Fibroblast of skin of abdomen (primary cell): ENCODE data around the gene DYDC2. TPM values are rescaled to one million over a fixed set of nuclear protein-coding genes. Genes with fewer than 3 reads are reported as not detected.
A peak's percentile ranks its signal among the peaks of the same experiment; 100 is the strongest.
"Not testable (repeated sequence)": the region's sequence is repeated elsewhere in the genome, so short reads cannot be mapped to it uniquely, and the experiment has no call there.

Experiments used
- DNase-seq: peaks from one replicate; pipeline ENCODE4 v3.0.0-alpha.2; 2013
- polyA plus RNA-seq, 2 experiments: library from polyadenylated mRNA; unstranded; fragments of 120-200 nt; gene quantifications; one replicate each; pipeline ENCODE4 v1.2.1, GENCODE V29; 2013; ENCODE audit not compliant: insufficient read length in 2 of 2

Gene DYDC2, protein sequence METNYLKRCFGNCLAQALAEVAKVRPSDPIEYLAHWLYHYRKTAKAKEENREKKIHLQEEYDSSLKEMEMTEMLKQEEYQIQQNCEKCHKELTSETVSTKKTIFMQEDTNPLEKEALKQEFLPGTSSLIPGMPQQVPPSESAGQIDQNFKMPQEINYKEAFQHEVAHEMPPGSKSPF
- not detected for polyA plus RNA-seq (2013, experiment 1 of 2; ENCODE audit: insufficient read length)
- not detected for polyA plus RNA-seq (2013, experiment 2 of 2; ENCODE audit: insufficient read length)

DNA sequence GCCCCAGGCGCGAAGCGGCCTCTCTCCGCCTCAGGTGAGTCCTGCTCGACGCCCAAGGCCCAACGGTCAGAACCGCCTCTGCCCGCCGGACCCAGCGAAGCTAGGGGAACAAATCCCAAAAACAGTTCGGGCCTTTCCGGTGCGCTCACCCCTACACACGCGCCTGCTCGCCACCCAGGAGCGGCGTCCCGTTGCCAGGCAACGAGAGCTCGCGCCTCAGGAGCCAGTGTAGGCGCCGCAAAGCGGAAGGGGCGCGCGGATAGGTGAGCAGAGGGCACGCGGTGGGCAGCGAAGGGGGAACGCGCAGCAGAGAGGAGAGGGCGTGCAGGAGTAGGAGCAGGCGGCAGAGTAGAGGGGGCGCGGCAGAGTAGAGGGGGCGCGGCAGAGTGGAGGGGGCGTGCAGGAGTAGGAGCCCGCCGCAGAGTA lies at the start of gene DYDC2, which contains the start of gene DYDC1:
Gene DYDC2 (plus strand): TSS at position 219 of the 426 bp plus-strand sequence. CDS start 5,663 bp downstream, outside the sequence.
Gene DYDC1 (minus strand): TSS at position 193 of the 426 bp plus-strand sequence. CDS start 4,154 bp downstream, outside the sequence.
- peak; percentile 28 for DNase-seq

DNA sequence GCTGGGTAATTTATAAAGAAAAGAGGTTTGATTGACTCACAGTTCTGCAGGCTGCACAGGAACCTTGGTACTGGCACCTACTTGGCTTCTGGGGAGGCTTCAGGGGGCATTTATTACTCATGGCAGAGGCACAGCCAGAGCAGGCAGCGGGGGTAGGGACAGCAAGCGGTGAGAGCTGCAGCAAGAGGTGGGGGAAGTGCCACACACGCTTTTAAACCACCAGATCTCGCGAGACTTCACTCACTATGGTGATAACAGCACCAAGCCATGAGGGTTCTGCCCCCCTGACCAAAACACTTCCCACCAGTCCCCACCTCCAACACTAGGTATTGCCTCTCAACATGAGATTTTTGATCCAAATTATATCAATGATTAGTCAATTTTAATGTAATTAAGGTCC lies 43.1 kb upstream of the DYDC2 start:
- no peak for DNase-seq

DNA sequence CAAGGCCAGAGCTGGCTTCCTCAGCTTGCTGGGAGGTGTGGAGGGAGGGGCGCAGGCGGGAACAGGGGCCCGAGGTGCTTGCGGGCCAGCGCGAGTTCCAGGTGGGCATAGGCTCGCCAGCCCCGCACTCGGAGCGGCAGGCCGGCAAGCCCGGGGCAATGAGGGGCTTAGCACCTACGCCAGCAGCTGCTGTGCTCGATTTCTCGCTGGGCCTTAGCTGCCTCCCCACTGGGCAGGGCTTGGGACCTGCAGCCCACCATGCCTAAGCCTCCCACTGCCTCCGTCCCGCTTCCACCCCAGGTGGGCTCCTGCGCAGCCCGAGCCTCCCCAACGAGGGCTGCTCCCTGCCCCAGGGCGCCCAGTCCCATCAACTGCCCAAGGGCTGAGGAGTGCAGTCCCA lies 41.2 kb upstream of the DYDC2 start:
- no peak for DNase-seq

DNA sequence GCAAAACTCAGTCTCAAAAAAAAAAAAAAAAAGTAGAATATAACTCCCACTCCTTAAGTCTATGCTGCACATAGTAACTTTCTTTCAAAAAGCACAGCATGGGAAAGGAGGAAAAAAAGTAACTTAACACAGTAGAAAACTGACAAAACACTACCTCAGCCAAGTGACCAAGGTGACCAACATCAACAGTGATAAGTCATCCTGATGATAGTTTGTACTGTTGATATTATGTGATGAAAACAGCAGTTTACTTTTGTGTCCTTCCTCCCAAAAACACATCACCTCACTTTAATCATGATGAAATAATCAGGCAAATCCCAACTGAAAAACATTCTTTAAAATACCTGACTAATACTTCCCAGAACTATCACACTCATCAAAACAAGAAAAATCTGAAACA lies 37.8 kb upstream of the DYDC2 start:
- DNase-seq, result no peak

DNA sequence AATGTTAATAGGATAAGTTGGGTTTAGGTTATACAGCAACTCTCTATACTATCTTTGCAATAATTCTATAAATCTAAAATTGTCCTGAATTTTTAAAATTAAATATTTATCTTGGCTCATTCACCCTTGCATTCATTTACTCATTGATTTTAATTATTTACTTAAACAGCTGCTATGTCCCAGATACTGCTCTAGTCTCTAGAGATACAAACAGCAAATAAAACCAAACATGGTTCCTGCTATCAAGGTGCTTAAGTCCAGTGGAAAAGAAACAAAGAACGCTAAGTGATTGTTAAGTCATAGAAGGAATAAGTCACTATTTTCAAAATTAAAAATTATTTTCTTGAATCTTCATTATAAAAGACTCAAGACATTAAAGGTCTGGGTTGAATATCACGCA lies 37.3 kb upstream of the DYDC2 start:
- DNase-seq, result no peak

DNA sequence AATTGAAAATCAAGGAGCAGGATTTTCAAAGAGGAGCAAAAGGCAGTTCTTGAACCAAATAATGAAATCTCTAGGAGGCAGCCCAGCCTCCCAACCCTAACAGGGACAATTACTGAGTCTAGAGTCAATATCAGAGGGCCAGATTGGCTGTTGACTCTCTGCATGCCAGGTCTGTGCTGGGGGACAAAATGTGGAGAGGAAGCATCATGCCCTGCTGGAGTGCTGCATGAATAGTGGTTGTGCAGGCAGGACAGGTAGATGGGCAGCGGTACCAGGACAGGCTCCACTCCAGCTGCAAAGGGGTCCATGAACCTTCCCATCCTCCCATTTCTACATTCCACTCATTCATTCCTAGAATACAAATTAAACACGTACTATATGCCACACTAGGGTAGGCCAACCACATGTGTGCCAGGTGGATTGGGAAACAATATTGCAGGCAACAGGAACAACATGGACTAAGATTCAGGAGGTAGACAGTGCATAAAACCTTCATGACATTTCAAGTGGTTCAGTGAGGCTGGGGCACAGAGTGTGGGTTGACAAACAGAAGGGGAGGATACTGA lies 36.8 kb upstream of the DYDC2 start:
- DNase-seq, result no peak

DNA sequence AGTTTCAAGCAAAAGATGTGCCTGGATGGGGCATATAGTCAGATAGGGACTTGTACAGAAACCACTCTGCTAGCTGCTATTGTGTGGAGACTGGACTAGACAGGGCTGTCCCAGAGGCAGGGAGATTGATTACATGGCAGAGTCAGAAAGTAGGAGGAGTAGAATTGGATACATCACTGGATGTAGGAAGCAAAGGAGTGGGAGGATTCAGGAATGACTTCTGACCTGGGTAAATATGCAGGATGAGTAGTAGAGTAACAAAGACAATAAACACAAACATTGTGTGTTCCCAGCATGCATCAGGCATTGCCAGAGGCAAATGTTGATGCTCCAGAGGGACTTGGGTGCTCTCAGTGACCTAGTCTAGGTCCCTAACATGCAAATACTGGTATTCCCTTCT lies 36.2 kb upstream of the DYDC2 start:
- DNase-seq, result no peak

DNA sequence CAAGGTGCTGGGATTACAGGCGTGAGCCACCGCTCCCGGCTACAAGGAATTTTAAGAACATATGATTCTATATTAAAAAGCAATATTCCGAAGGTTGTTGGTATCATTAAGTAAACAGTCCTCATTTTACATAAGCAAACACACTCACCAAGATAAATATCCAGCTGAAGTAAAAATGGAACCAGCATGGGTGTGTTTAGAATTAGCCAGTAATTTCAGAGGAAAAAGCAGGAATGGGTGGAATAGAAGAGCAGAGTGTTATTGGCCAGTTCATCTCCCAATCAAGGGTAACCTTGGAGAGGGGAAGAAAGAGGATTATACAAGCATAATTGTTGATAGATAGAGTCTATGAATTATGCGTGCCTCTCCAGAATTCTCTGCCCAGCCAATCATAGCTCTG lies 35.4 kb upstream of the DYDC2 start:
- DNase-seq, result no peak

DNA sequence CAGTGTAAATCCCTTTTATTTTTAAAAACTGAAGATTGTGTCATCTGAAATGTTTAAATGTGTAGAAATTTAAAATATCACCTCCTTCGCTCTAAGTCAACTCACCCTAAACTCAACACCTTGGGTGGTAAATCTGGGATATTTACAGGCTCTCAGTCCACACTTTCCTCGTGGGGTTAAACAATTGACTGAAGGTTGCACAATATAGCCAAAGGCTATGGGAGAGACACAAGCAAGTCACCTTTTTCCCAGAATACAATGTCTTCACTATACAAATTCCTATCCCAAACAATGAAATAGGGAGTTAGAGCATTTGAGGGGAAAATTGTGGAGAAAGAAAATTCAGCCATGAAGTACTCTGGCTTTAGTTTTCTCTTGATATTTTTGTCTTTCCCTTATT lies 34.4 kb upstream of the DYDC2 start:
- DNase-seq, result no peak

DNA sequence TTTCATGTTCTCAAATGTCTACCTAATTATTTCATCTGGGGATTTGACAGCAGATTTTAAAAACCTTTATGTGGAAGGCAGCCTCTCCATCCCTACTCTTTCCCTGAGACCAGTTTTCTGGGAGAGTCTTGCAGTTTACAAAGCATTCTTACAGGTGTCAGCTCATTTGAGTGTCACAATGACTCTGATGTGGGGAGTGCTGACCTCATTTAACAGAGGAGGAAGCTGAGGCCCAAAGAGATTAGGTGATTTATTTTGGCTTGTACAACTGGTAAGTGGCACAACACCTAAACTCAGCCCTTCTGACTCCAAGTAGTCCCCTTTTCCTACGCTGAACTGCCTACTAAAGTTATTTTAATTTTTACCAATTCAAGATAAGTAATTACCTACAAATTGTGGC lies 33.9 kb upstream of the DYDC2 start:
- no peak for DNase-seq

DNA sequence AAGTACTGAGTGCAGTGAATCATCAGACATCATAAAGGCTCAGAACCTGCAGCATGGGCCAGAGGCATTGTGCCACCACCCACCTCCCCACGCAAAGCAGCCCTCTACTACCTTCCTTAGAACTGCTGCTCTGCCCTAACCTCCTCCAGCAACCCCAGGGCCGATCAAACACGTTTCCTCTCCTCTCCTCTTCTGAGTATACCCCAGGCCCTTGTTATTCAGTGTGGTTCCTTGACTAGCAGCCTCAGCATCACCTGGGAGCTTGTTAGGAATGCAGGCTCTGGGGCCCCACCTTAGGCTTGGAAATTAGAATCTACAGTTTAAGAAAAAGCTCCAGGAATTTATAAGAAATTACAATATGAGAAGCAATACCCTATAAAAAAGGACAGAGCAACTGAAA lies 33.3 kb upstream of the DYDC2 start:
- DNase-seq, result no peak

DNA sequence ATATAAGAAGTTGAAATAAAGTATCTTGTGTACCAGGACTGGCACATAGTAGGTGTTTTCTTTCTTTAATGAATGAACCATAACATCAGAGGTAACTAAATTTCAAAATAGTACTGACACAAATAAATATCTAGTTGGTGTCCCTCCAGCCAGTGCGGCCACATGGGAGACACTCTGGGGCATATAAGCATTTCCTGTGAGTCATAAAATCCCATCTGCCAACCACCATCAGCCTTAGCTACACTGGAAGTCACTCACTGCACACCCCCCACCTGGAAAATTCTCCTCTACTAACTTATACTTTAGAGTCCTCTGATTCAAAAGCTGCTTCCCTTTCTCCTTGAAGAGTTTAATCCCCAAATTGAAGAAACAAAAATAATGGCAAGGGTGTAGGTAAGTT lies 32.5 kb upstream of the DYDC2 start:
- peak; percentile 55 for DNase-seq

DNA sequence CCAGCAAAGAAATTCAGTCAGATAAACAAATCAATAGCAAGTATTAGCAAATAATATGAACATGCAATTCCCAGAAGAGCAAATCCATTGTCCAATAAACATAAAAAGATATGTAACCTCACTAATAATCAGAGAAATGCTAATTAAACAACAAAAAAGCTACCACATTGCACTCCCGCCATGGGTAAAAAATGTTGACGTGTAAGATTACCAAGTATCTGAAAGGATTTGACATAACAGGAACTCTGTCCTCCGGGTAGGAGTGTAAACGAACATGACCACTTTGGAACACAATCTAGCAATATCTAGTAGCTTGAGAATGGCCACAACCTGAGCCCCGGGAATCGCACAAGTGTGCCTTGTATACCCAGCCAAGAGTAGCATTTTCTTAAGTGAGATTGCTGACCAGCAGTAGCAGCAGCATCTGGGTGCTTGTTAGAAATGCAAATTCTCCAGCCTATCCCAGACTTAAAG lies 31.7 kb upstream of the DYDC2 start:
- no peak for DNase-seq

DNA sequence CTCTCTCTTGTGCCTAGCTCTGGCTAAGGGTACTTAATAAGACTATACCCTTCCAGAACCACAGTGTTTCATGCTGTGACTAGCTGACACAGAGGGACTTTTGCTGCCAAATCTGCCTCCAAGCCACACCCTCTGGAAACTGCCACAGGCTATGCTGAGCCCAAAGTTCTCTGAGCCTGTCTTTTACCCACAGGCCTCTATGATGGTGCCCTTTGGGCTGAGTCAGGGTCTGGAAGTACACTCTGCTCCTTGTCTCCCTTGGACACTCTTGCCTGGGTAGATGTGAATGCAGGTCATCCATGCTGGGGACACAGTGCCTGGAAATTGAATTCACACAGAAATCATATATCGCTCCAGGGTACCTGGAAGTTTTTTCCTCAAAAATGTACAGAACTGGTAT lies 22.6 kb upstream of the DYDC2 start:
- DNase-seq, result no peak

DNA sequence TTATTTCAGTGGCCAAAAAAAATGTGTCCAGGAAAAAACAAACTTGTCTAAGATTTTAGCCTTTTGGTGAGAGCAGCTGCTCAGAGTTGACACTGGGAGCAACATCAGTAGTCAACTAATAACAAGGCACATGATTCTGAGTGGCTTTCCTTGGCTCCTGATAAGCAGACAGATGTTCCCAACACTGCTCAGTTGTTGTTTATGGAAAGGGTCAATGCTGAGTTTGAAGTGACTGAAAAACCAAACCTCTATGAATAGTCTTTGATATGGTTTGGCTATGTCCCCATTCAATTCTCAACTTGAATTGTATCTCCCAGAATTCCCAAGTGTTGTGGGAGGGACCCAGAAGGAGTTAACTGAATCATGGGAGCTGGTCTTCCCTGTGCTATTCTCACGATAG lies 12.3 kb upstream of the DYDC2 start:
- no peak for DNase-seq

DNA sequence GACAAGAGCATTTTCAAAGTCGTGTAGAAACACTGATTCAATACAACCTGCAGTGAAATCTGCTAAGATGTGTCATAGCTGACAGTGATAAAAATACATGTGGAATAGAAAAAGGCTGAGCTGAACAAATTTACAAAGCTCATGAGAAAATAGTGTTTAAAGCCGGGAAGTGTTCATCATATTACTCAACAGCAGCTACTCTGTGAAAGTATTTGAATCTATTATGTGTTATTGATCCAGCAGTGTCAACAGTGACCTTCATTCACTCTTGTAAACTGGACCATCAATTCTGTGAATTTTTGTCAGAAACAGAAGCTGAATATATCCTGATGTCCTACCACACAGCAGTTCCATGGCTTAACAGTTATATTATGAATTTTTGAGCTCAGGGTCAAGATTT lies 11.7 kb upstream of the DYDC2 start:
- DNase-seq, result no peak

DNA sequence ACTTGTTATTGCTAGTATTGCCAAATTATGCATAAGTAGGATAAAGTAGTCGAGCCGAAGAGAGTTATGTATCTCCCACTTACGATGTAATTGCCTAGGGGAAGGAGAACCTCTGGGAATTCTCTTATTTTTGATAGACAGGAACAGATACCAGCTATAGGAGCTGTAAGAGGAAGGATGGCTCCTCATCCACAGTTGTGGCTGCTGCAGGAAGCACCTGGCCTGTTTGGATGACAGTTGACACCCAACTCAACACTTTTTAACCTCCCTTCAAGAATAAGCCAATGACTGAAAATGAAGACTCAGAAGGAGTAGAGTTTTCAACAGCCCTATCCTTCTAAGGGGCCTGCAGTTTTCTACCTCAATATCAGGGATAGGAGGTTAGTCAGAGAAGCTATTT lies 6.3 kb upstream of the DYDC2 start:
- DNase-seq, result no peak

DNA sequence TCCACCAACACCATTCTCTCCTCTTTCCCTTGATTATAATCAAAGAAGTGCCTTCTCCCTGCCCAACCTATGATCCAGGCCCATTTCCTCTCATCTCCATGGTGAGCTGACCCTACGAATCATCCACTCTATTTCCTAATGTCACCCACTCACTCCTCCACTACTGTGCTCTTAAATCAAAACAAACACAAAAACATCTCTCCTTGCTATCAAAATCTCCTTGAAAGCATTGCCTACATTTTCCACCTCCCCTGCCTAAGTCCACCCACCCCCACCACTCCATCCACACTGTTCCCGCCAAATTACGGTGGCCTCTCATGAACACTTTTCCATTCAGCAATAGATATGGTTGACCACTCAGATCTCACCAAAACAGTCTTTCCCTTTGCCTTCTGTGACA lies 5.4 kb upstream of the DYDC2 start:
- no peak for DNase-seq

DNA sequence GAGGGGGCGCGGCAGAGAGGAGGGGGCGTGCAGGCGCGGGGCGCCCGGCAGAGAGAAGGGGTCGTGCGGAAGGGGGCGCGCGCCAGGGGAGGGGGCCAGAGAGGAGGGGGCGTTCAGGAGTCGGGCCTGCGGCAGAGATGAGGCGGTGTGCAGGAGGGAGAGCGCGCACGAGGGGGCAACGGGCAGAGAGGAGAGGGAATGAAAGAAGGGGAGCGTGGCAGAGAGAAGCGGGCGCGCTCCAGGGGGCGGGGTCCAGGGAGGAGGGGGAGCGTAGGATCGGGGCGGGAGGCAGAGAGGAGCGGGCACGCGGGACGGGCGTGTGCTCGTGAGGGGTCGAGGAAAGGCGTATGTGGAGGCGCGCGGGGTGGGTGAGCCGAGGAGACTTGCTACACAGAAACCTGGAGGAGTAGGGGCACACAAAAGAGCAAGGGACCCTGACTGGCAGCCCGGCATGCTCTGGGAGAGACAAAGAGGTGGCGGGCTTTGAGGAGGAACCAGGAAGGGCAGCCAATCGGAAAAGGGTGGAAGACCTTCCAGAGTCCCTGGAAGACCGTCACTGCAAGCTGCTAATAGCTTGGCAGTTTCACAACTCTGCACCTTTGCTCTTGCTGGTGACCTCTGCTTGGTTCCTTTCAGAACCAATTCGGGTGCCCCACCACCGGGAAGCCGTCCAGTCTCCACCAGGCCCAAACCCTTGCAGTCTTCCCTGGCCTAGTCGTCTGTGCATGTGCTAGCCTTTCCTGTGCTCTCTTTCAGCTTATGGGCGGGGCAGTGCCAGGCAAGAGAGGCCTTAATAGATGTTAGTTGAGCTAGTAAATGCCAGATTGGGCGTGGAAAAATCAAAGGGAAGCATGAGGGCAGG lies 639 bp downstream of the DYDC2 start:
- DNase-seq, result no peak

DNA sequence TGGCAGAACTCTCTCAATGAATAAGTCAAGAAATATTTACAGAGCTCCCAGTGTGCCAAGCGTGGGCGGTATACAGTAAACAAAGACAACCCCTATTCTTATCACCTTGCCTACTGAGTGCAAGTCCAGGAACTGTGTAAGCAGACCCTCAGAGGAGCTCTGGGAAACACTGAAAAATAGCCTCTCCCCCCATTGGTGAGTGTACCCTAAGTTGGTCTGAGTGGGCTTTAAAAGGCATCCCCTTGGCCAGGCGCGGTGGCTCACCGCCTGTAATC lies 1.2 kb downstream of the DYDC2 start:
- DNase-seq, result no peak

DNA sequence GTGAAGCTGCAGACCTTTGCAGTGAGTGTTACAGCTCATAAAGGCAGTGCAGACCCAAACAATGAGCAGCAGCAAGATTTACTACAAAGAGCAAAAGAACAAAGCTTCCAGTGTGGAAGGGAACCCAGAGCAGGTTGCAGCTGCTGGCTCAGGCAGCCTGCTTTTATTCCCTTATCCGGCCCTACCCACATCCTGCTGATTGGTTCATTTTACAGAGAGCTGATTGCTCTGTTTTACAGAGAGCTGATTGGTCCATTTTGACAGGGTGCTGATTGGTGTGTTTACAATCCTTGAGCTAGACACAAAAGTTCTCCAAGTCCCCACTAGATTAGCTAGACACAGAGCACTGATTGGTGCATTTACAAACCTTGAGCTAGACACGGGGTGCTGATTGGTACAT lies 2.3 kb downstream of the DYDC2 start:
- not testable (repeated sequence) for DNase-seq

DNA sequence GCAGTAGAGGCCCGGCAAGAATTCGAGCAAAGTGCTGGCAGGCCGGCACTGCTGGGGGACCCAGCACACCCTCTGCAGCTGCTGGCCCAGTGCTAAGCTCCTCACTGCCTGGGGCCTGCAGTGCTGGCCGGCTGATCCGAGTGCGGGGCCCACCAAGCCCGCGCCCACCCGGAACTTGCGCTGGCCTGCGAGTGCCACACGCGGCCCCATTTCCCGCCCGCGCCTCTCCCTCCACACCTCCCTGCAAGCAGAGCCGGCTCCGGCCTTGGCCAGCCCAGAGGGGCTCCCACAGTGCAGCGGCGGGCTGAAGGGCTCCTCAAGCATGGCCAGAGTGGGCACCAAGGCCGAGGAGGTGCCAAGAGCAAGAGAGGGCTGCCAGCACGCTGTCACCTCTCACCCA lies 3.1 kb downstream of the DYDC2 start:
- no peak for DNase-seq

DNA sequence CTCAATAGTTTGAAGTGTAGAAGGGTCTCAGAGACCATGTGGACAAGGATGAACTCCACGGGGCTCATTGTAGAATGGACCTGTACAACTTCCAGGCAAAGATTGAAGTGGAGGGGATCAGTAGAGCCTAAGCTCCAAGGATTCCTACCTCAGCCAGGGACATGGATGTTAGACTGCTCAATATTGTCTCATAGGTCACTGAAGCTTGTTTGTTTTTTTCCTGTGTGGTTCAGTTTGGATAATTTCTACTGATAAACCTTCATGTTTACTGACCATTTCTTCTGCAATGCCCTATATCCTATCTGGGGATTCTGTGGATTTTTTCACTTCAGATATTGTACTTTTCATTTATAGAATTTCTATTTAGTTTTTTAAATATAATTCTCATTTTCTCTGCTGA lies 8.9 kb downstream of the DYDC2 start:
- no peak for DNase-seq

DNA sequence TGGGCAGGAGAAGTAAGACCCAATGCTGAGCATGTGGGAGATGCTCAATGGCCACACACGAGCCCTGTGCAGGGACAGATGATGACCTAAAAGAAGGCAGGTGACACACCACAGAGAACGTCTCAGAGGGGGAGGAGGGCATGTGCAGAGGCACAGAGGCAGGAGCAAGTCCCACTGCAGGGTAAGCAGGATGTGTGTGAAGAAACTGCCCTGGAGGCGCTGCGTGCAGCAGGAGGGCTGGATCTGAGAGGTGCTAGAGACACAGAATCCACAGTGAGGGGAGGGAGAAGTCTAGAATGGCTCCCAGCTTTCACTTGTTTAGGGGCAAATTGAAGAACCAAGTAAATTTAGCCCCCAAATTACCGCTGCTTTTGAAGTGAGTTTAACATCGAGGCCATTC lies 14.9 kb downstream of the DYDC2 start:
- no peak for DNase-seq
